T-helper 17 cell (primary cell): ENCODE data around the gene GRAMD1A. TPM values are rescaled to one million over a fixed set of nuclear protein-coding genes. Genes with fewer than 3 reads are reported as not detected.

ENCODE experiments used
- ATAC-seq: fragments of 150-1000 bp; cut with Tn5 transposase; 2 replicates; pipeline ENCODE4 v1.10.0; 2021; ENCODE audit warnings: mild to moderate bottlenecking, moderate library complexity
- DNase-seq, 3 donors: peaks; one replicate each; pipeline versions ENCODE4 v3.0.0 to v3.0.0-alpha.2; 2020 to 2021
- H3K9me3 ChIP-seq: one replicate; pipeline ENCODE4 v1.7.0; 2013; ENCODE audit warnings: low read length, mild to moderate bottlenecking; ENCODE audit not compliant: control insufficient read depth, poor library complexity, severe bottlenecking
- H3K27ac Mint-ChIP-seq: one replicate; pipeline ENCODE4 v1.8.0; 2022; ENCODE audit warnings: mild to moderate bottlenecking, moderate library complexity, mixed read lengths
- H3K27me3 Mint-ChIP-seq: one replicate; pipeline ENCODE4 v1.8.0; 2022; ENCODE audit warnings: mixed read lengths
- H3K36me3 Mint-ChIP-seq: one replicate; pipeline ENCODE4 v1.8.0; 2022; ENCODE audit warnings: low read depth, mixed read lengths
- H3K4me1 Mint-ChIP-seq: one replicate; pipeline ENCODE4 v1.8.0; 2022; ENCODE audit warnings: mild to moderate bottlenecking, mixed read lengths
- H3K4me3 Mint-ChIP-seq: one replicate; pipeline ENCODE4 v1.8.0; 2022; ENCODE audit warnings: mild to moderate bottlenecking, moderate library complexity, mixed read lengths
- total RNA-seq, 4 donors: library from RNA in 2 of 4; stranded (reverse) in 2 of 4; gene quantifications; one replicate each; pipeline ENCODE4 v1.2.3 and lab custom pipeline; 2022 to 2026

GRAMD1A gene
- total RNA-seq (100 to 1,000 TPM; 153 to 162 TPM), total RNA-seq (lab: John Stamatoyannopoulos, UW) (106 to 108 reads per million in 2 donors)

GRCh38 chr19:34999498-35000337 is at the start of gene GRAMD1A:
Gene GRAMD1A (plus strand): TSS chr19:35000323. CDS start chr19:35000479, 156 bp downstream.
- DNase-seq (peak; percentile 49 to 65 (median 61)), ATAC-seq (peak; percentile 50)
- Mint-ChIP-seq H3K4me1 (peaks cover 56% of the 10 kb centered on the region), H3K4me3 (peak within 1 kb of the TSS; percentile 100), H3K27me3 (no peaks in the 10 kb centered on the region), H3K27ac (peak within 1 kb of the TSS; percentile 99), H3K36me3 (peaks cover 9% of the 10 kb centered on the region)
- no peaks in the 10 kb centered on the region for H3K9me3 ChIP-seq

GRCh38 chr19:34953092-34953491 is 47.0 kb upstream of the GRAMD1A start:
- Mint-ChIP-seq H3K36me3 (peaks cover 10% of the 10 kb centered on the region), H3K27me3 (no peaks in the 10 kb centered on the region), H3K4me1 (no peaks in the 10 kb centered on the region), H3K27ac (no peak overlapping the region), H3K4me3 (no peak overlapping the region)
- ATAC-seq (no peak), DNase-seq (no peak)
- H3K9me3 ChIP-seq = peaks cover 52% of the 10 kb centered on the region

- no peak for ATAC-seq
- no peak for DNase-seq
- Mint-ChIP-seq H3K36me3 (peaks cover 17% of the 10 kb centered on the region), H3K4me1 (peaks cover 9% of the 10 kb centered on the region), H3K4me3 (no peak overlapping the region), H3K27ac (no peak overlapping the region), H3K27me3 (no peaks in the 10 kb centered on the region)
- peaks cover 66% of the 10 kb centered on the region for H3K9me3 ChIP-seq
These were observed 42.0 kb upstream of the GRAMD1A start for GRCh38 chr19:34957830-34958751.

- no peak overlapping the region for H3K4me3 Mint-ChIP-seq
- peaks cover 16% of the 10 kb centered on the region for H3K36me3 Mint-ChIP-seq
- H3K27me3 Mint-ChIP-seq = no peaks in the 10 kb centered on the region
- ATAC-seq (no peak), DNase-seq (no peak)
- H3K4me1 Mint-ChIP-seq = peaks cover 9% of the 10 kb centered on the region
- peaks cover 61% of the 10 kb centered on the region for H3K9me3 ChIP-seq
- no peak overlapping the region for H3K27ac Mint-ChIP-seq
These were observed 41.1 kb upstream of the GRAMD1A start for GRCh38 chr19:34959021-34959420.

GRCh38 chr19:34960103-34960805 is 39.9 kb upstream of the GRAMD1A start:
- H3K27me3 Mint-ChIP-seq = no peaks in the 10 kb centered on the region
- DNase-seq (no peak), ATAC-seq (no peak)
- H3K4me1 Mint-ChIP-seq = peaks cover 9% of the 10 kb centered on the region
- no peak overlapping the region for H3K27ac Mint-ChIP-seq
- no peak overlapping the region for H3K4me3 Mint-ChIP-seq
- peaks cover 56% of the 10 kb centered on the region for H3K9me3 ChIP-seq
- H3K36me3 Mint-ChIP-seq = peaks cover 12% of the 10 kb centered on the region

- H3K4me3 Mint-ChIP-seq = peak overlapping the region; percentile 87
- no peaks in the 10 kb centered on the region for H3K27me3 Mint-ChIP-seq
- DNase-seq (no peak), ATAC-seq (no peak)
- H3K36me3 Mint-ChIP-seq = peaks cover 12% of the 10 kb centered on the region
- peaks cover 9% of the 10 kb centered on the region for H3K4me1 Mint-ChIP-seq
- H3K27ac Mint-ChIP-seq = peak overlapping the region; percentile 75
- peaks cover 50% of the 10 kb centered on the region for H3K9me3 ChIP-seq
These were observed 39.0 kb upstream of the GRAMD1A start for GRCh38 chr19:34960940-34961679.

GRCh38 chr19:34961775-34962686 is 38.1 kb upstream of the GRAMD1A start:
- peak; percentile 78 for ATAC-seq
- DNase-seq = no peak

GRCh38 chr19:34962687-34963572 is 37.2 kb upstream of the GRAMD1A start:
- DNase-seq (no peak), ATAC-seq (no peak)
- Mint-ChIP-seq H3K36me3 (peaks cover 10% of the 10 kb centered on the region), H3K27ac (peak overlapping the region; percentile 75), H3K4me3 (peak overlapping the region; percentile 87), H3K27me3 (no peaks in the 10 kb centered on the region), H3K4me1 (peaks cover 9% of the 10 kb centered on the region)
- H3K9me3 ChIP-seq = peaks cover 34% of the 10 kb centered on the region

More at GRCh38 chr19:34961775-34962686, 38.1 kb upstream of the GRAMD1A start:
- peaks cover 43% of the 10 kb centered on the region for H3K9me3 ChIP-seq
- H3K27me3 Mint-ChIP-seq = no peaks in the 10 kb centered on the region
- peak overlapping the region; percentile 87 for H3K4me3 Mint-ChIP-seq
- H3K27ac Mint-ChIP-seq = peak overlapping the region; percentile 75
- H3K4me1 Mint-ChIP-seq = peaks cover 9% of the 10 kb centered on the region
- H3K36me3 Mint-ChIP-seq = peaks cover 12% of the 10 kb centered on the region

- Mint-ChIP-seq H3K27me3 (no peaks in the 10 kb centered on the region), H3K4me3 (peak within 1 kb of the TSS; percentile 87), H3K27ac (peak within 1 kb of the TSS; percentile 75), H3K36me3 (peaks cover 10% of the 10 kb centered on the region), H3K4me1 (peaks cover 9% of the 10 kb centered on the region)
- DNase-seq = peak; percentile 15 to 32 (median 25)
- peaks cover 26% of the 10 kb centered on the region for H3K9me3 ChIP-seq
- peak; percentile 64 for ATAC-seq
These were observed 36.3 kb upstream of the GRAMD1A start, which contains the start of gene ZNF792 for GRCh38 chr19:34963573-34964406. Gene ZNF792 (minus strand): TSS chr19:34964229. CDS start chr19:34963662, 567 bp downstream.

GRCh38 chr19:34964598-34964997 is 35.5 kb upstream of the GRAMD1A start:
- H3K36me3 Mint-ChIP-seq = peaks cover 10% of the 10 kb centered on the region
- H3K4me1 Mint-ChIP-seq = peaks cover 9% of the 10 kb centered on the region
- H3K27me3 Mint-ChIP-seq = no peaks in the 10 kb centered on the region
- H3K4me3 Mint-ChIP-seq = peak overlapping the region; percentile 64
- peaks cover 19% of the 10 kb centered on the region for H3K9me3 ChIP-seq
- no peak overlapping the region for H3K27ac Mint-ChIP-seq
- no peak for ATAC-seq
- DNase-seq = no peak
